GM12891 (cell line): ENCODE measurements around the gene ZNF718.

Experiments
- POLR2A ChIP-seq: IDR thresholded peaks from 2 replicates; pipeline ENCODE4 v1.6.1; 2011; ENCODE audit warnings: low read depth, low read length, control low read depth
- POLR2AphosphoS5 ChIP-seq: IDR thresholded peaks from 2 replicates; pipeline ENCODE4 v1.6.1; 2011; ENCODE audit warnings: low read depth, low read length, control low read depth
- POU2F2 ChIP-seq: IDR thresholded peaks from 2 replicates; pipeline ENCODE4 v1.6.1; 2011; ENCODE audit warnings: low read depth, mild to moderate bottlenecking, control low read depth, low read length, moderate library complexity
- SPI1 ChIP-seq: IDR thresholded peaks from 2 replicates; pipeline ENCODE4 v1.6.1; 2011; ENCODE audit warnings: low read depth, low read length, control low read depth
- TAF1 ChIP-seq: IDR thresholded peaks from 2 replicates; pipeline ENCODE4 v1.6.1; 2011; ENCODE audit warnings: low read depth, low read length, control low read depth

GRCh38 chr4:205097-205756, 80.9 kb downstream of the ZNF718 start:
- TF ChIP-seq POLR2A: no peak
- TF ChIP-seq TAF1: no peak
- no peak for TF ChIP-seq POU2F2
- no peak for TF ChIP-seq SPI1
- TF ChIP-seq POLR2AphosphoS5: no peak
